ENCODE measurements around the gene PGAM2.

- TF ChIP-seq CTCF (IDR thresholded peaks at IDR 0.05) = no peak
- TF ChIP-seq POLR2A (IDR thresholded peaks at IDR 0.05) = no peak
Measured at GRCh38 chr7:44061645-44062179, 3.7 kb downstream of the PGAM2 start.

All from thyroid gland (tissue), 4 donors.